Upper lobe of right lung (tissue), 1 donor: ENCODE results near the gene CTDSPL. TPM values are rescaled to one million over a fixed set of nuclear protein-coding genes. Genes with fewer than 3 reads are reported as not detected.
A peak's percentile ranks its signal among the peaks of the same experiment; 100 is the strongest.

Experiments used
- ATAC-seq: fragments of 200-7000 bp; cut with Tn5 transposase; one replicate; pipeline ENCODE4 v1.9.1; 2020; ENCODE audit warnings: mild to moderate bottlenecking, moderate library complexity
- DNase-seq: peaks from one replicate; pipeline ENCODE4 v3.0.0-alpha.2; 2020
- H3K27ac ChIP-seq: fragments of 200-600 bp; one replicate; pipeline ENCODE4 v1.8.0; 2022
- H3K27me3 ChIP-seq: fragments of 200-600 bp; one replicate; pipeline ENCODE4 v1.8.0; 2022; ENCODE audit warnings: mild to moderate bottlenecking
- H3K36me3 ChIP-seq: fragments of 200-600 bp; one replicate; pipeline ENCODE4 v1.8.0; 2022
- H3K4me1 ChIP-seq: fragments of 200-600 bp; one replicate; pipeline ENCODE4 v1.8.0; 2022
- H3K4me3 ChIP-seq: fragments of 200-600 bp; one replicate; pipeline ENCODE4 v1.8.0; 2022; ENCODE audit warnings: mild to moderate bottlenecking
- H3K9me3 ChIP-seq: fragments of 200-600 bp; one replicate; pipeline ENCODE4 v1.8.0; 2022
- intact Hi-C: fragments of 100-400 bp; cut with DNase I; formaldehyde crosslinking; loops from one replicate; pipeline ENCODE4 v1.11.0; 2022
- total RNA-seq: library from RNA; stranded (reverse); fragmentation: NEBNext Ultra II Directional; extraction: Animal tissue kit (Norgen Biotek cat#: 25700); gene quantifications from one replicate; pipeline ENCODE4 v1.2.1, GENCODE V29; 2021
- TF ChIP-seq, protein P1 (sequence below): fragments of 200-600 bp; IDR thresholded peaks from one replicate; pipeline ENCODE4 v1.8.0; 2022; ENCODE audit warnings: antibody characterized with exemption
- donor health status: DM: no; HTN: yes; CAD: no; lungs with severe emphysema.

The CTDSPL gene
- total RNA-seq, 1 donor from 2014 or later: 78.6 TPM

GRCh38 chr3:37904601-37905000 lies 42.9 kb downstream of the CTDSPL start:
- no peak overlapping the region for H3K4me3 ChIP-seq
- H3K4me1 ChIP-seq: peaks cover 53% of the 10 kb centered on the region
- intact Hi-C loops: no loop called here
- no peak for DNase-seq
- TF ChIP-seq, protein P1, sequence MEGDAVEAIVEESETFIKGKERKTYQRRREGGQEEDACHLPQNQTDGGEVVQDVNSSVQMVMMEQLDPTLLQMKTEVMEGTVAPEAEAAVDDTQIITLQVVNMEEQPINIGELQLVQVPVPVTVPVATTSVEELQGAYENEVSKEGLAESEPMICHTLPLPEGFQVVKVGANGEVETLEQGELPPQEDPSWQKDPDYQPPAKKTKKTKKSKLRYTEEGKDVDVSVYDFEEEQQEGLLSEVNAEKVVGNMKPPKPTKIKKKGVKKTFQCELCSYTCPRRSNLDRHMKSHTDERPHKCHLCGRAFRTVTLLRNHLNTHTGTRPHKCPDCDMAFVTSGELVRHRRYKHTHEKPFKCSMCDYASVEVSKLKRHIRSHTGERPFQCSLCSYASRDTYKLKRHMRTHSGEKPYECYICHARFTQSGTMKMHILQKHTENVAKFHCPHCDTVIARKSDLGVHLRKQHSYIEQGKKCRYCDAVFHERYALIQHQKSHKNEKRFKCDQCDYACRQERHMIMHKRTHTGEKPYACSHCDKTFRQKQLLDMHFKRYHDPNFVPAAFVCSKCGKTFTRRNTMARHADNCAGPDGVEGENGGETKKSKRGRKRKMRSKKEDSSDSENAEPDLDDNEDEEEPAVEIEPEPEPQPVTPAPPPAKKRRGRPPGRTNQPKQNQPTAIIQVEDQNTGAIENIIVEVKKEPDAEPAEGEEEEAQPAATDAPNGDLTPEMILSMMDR: no peak
- H3K36me3 ChIP-seq: no peaks in the 10 kb centered on the region
- no peaks in the 10 kb centered on the region for H3K9me3 ChIP-seq
- no peak for ATAC-seq
- H3K27ac ChIP-seq: no peak overlapping the region
- no peaks in the 10 kb centered on the region for H3K27me3 ChIP-seq

GRCh38 chr3:37905346-37905745 lies 43.7 kb downstream of the CTDSPL start:
- no peak overlapping the region for H3K27ac ChIP-seq

GRCh38 chr3:37905987-37906674 lies 44.5 kb downstream of the CTDSPL start:
- Histone ChIP-seq H3K27me3 (no peaks in the 10 kb centered on the region), H3K4me1 (peaks cover 56% of the 10 kb centered on the region), H3K27ac (peak overlapping the region; percentile 49), H3K36me3 (no peaks in the 10 kb centered on the region), H3K9me3 (no peaks in the 10 kb centered on the region), H3K4me3 (no peak overlapping the region)
- intact Hi-C loops: no loop called here
- ATAC-seq: peak; percentile 29
- no peak for DNase-seq
- TF ChIP-seq, protein P1: no peak

More at GRCh38 chr3:37905346-37905745, 43.7 kb downstream of the CTDSPL start:
- Histone ChIP-seq H3K9me3 (no peaks in the 10 kb centered on the region), H3K36me3 (no peaks in the 10 kb centered on the region), H3K4me1 (peaks cover 56% of the 10 kb centered on the region), H3K4me3 (no peak overlapping the region), H3K27me3 (no peaks in the 10 kb centered on the region)
- TF ChIP-seq, protein P1: no peak
- DNase-seq: no peak
- no peak for ATAC-seq
- intact Hi-C loops: no loop called here

GRCh38 chr3:37906734-37907282 lies 45.1 kb downstream of the CTDSPL start:
- intact Hi-C loops: no loop called here
- DNase-seq (no peak), ATAC-seq (no peak)
- Histone ChIP-seq H3K27ac (peak overlapping the region; percentile 49), H3K27me3 (no peaks in the 10 kb centered on the region), H3K9me3 (no peaks in the 10 kb centered on the region), H3K36me3 (no peaks in the 10 kb centered on the region), H3K4me1 (peaks cover 56% of the 10 kb centered on the region), H3K4me3 (no peak overlapping the region)
- TF ChIP-seq, protein P1: no peak

DNA sequence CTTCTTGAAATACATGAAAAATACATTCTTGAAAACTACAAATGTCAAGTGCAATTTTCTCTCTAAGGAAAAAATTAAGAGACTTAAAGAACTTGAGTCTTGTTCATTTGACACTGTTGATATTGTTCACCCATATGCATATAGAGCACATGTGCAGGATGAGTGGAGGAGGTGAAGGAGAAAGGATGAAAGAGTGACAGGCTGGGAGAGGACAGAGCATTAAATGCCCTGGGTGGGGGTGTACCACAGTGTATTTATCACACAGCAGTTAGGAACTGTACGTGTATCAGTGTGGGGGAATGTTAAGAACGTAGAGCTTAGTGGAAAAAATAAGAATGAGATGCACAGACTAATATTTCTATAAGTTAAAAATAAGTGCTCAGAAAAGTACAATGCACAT lies 45.7 kb downstream of the CTDSPL start:
- Histone ChIP-seq H3K4me1 (peaks cover 60% of the 10 kb centered on the region), H3K36me3 (no peaks in the 10 kb centered on the region), H3K9me3 (no peaks in the 10 kb centered on the region), H3K4me3 (no peak overlapping the region), H3K27ac (peak overlapping the region; percentile 49), H3K27me3 (no peaks in the 10 kb centered on the region)
- TF ChIP-seq, protein P1: no peak
- DNase-seq (no peak), ATAC-seq (no peak)
- intact Hi-C loops: no loop called here
